ENCODE data around the gene FKBP5. TPM values are rescaled to one million over a fixed set of nuclear protein-coding genes. Genes with fewer than 3 reads are reported as not detected.

FKBP5 gene
- total and polyA plus RNA-seq, 9 of the 15 experiments (the other 6 are each of a cell fraction or from before 2014, with no cell fraction given) = 32.7 to 151 (median 75.0) TPM

DNA sequence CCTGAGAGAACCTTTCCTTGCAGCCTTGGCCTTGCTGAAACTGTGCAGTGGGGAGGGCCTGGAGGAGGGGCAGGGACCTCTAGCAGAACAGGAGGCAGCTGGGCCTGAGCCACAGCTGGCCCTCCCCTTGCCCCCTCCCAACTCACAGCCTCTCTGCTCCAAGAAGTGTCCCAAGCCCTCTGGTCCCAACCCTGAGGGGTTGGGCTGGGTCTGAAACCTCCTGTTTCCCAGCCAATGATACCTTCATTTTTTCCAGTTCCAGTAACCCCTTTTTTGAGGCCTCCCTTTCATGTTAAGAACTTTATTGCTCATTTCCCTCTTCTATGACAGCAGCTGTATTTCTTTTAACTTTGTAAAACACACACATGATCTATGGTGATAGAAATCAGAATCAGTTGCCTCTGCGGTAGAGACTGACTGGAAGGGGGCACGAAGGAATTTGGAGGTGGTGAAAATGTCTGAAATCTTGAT, 30.2 kb upstream of the FKBP5 start:
- ChIA-PET CTCF (ENCODE audit: low intra/inter-chr PET ratio) (interaction anchor here (0.7 kb wide), 1 partner anchor 17 kb away, joined by 3 read pairs; no protein-coding TSS in a partner anchor), POLR2A (no interaction called here)
- H3K4me2 ChIP-seq (ENCODE audit: insufficient read depth, low read length) = no peak overlapping the region; the same call in 1 of the 2 replicates
- intact Hi-C loops (cut with micrococcal nuclease) = no loop called here
- in situ Hi-C loops (cut with MboI) = no loop called here
- H3K4me3 ChIP-seq = no peak overlapping the region
- no peaks in the 10 kb centered on the region for H3K9me1 ChIP-seq (ENCODE audit: control insufficient read depth, insufficient read depth, low read length)
- FAIRE-seq (no peak), DNase-seq (ENCODE audit: extremely low read depth in 1 of 4, low spot score in 3 of 4) (peak in 1 of 4 experiments; percentile 34), ATAC-seq (peak; percentile 46; the same call in 2 of the 3 replicates)
- H3K79me2 ChIP-seq (ENCODE audit: control insufficient read depth, insufficient read depth, low read length) = no peaks in the 10 kb centered on the region
- no peaks in the 10 kb centered on the region for H4K20me1 ChIP-seq (replicated peaks; ENCODE audit: control insufficient read depth, insufficient read depth, low read length)
- no peak overlapping the region for H3K27ac ChIP-seq (ENCODE audit: extremely low read depth, low read depth, low read length)
- peaks cover 22 to 23% of the 10 kb centered on the region in 2 experiments; a peak in 4 of 5 replicates for H3K4me1 ChIP-seq (replicated peaks in 1 of 2; ENCODE audit: control insufficient read depth in 2 of 2, insufficient read depth in 2 of 2, low read length in 2 of 2)
- H3K36me3 ChIP-seq (ENCODE audit: control insufficient read depth, insufficient read depth, low read length) = no peaks in the 10 kb centered on the region
- TF ChIP-seq PHB (CRISPR knock-in tag; IDR thresholded peaks at IDR 0.05) (no peak), ZBTB40 (IDR thresholded peaks at IDR 0.05) (peak; percentile 77), ZBTB40 (CRISPR knock-in tag; IDR thresholded peaks at IDR 0.05) (no peak), ZBTB7A (IDR thresholded peaks at IDR 0.05; ENCODE audit: borderline replicate concordance, control insufficient read depth, low read depth, low read length) (peak; percentile 30; the same call in 1 of the 2 replicates), BRD4 (IDR thresholded peaks at IDR 0.05) (no peak), ZNF280A (IDR thresholded peaks at IDR 0.05; ENCODE audit: low read depth, partially characterized antibody) (no peak)
- peak overlapping the region in 1 of 2 experiments; percentile 86; a peak in 1 of 4 replicates for H3K9ac ChIP-seq (ENCODE audit: insufficient read depth in 1 of 2, low read depth in 2 of 2, low read length in 2 of 2)
- H3K27me3 ChIP-seq (ENCODE audit: control insufficient read depth in 2 of 2, insufficient read depth in 2 of 2, low read length in 2 of 2) = 0 out of 5 replicates have a peak, but pooled peaks cover 0 to 4% of the 10 kb centered on the region in 2 experiments
- WGBS (ENCODE audit: insufficient coverage, low coverage, missing lambda C conversion rate) = 32% methylated on average over 2 of the region's 2 CpGs
- peak overlapping the region; percentile 97 for H2AFZ ChIP-seq (ENCODE audit: low read depth, low read length)
- no TSS peak for BruUV-seq (replicated peaks)
- H3K9me3 ChIP-seq (replicated peaks; ENCODE audit: control insufficient read depth, insufficient read depth, low read depth, low read length) = no peaks in the 10 kb centered on the region
